CD4-positive, alpha-beta memory T cell (primary cell): ENCODE measurements around the gene CBFA2T3. TPM values are rescaled to one million over a fixed set of nuclear protein-coding genes. Genes with fewer than 3 reads are reported as not detected.

Source experiments
- CTCF ChIA-PET: fragments of 350-600 bp; sonication (Branson Sonifier 250); formaldehyde crosslinking; loops from one replicate; lab custom pipeline; 2021; ENCODE audit warnings: inconsistent platforms; ENCODE audit not compliant: partially characterized antibody; lab: Charles Lee
- POLR2A ChIA-PET: fragments of 350-600 bp; sonication (Branson Sonifier 250); formaldehyde crosslinking; loops from one replicate; lab custom pipeline; 2021; ENCODE audit not compliant: partially characterized antibody; lab: Charles Lee
- DNase-seq, 5 donors: peaks; one replicate each; pipeline versions ENCODE4 v3.0.0 to v3.0.0-alpha.2; 2020 to 2022; ENCODE audit warnings: mixed read lengths in 1 of 5
- H3K27ac ChIP-seq: one replicate; pipeline ENCODE4 v1.7.0; 2013; ENCODE audit warnings: low read depth, low read length
- H3K27me3 ChIP-seq: 2 replicates; pipeline ENCODE4 v1.7.0; 2013; ENCODE audit warnings: mild to moderate bottlenecking, low read length, moderate library complexity; ENCODE audit not compliant: insufficient read depth
- H3K36me3 ChIP-seq: 2 replicates; pipeline ENCODE4 v1.7.0; 2013; ENCODE audit warnings: mild to moderate bottlenecking, low read length, moderate library complexity; ENCODE audit not compliant: insufficient read depth
- H3K4me1 ChIP-seq: 2 replicates; pipeline ENCODE4 v1.7.0; 2013; ENCODE audit warnings: mild to moderate bottlenecking, low read length, moderate library complexity; ENCODE audit not compliant: insufficient read depth
- H3K4me3 ChIP-seq, 2 donors: one replicate each; pipeline ENCODE4 v1.7.0; 2013; ENCODE audit warnings: low read length in 2 of 2, mild to moderate bottlenecking in 1 of 2
- H3K9me3 ChIP-seq, 2 donors: one replicate each; pipeline ENCODE4 v1.7.0; 2013; ENCODE audit warnings: low read length in 2 of 2, control low read depth in 1 of 2; ENCODE audit not compliant: control insufficient read depth in 1 of 2
- H3K27ac Mint-ChIP-seq, 7 donors: one replicate each; pipeline ENCODE4 v1.8.0; 2020 to 2021; ENCODE audit warnings: mixed read lengths in 7 of 7, mild to moderate bottlenecking in 6 of 7, inconsistent platforms in 3 of 7, moderate library complexity in 3 of 7
- H3K27me3 Mint-ChIP-seq, 2 donors: one replicate each; pipeline ENCODE4 v1.8.0; 2020 to 2021; ENCODE audit warnings: mixed read lengths in 2 of 2
- H3K36me3 Mint-ChIP-seq, 2 donors: one replicate each; pipeline ENCODE4 v1.8.0; 2020 to 2021; ENCODE audit warnings: mixed read lengths in 2 of 2, inconsistent platforms in 1 of 2, mild to moderate bottlenecking in 1 of 2
- H3K4me1 Mint-ChIP-seq, 4 donors: one replicate each; pipeline ENCODE4 v1.8.0; 2020 to 2021; ENCODE audit warnings: mixed read lengths in 4 of 4, mild to moderate bottlenecking in 1 of 4
- H3K4me3 Mint-ChIP-seq, 8 donors: one replicate each; pipeline ENCODE4 v1.8.0; 2020 to 2021; ENCODE audit warnings: mixed read lengths in 8 of 8, mild to moderate bottlenecking in 7 of 8, moderate library complexity in 6 of 8, inconsistent platforms in 3 of 8
- H3K9me3 Mint-ChIP-seq, 8 donors: one replicate each; pipeline ENCODE4 v1.8.0; 2020 to 2021; ENCODE audit warnings: mixed read lengths in 8 of 8, mild to moderate bottlenecking in 5 of 8, inconsistent platforms in 3 of 8, moderate library complexity in 1 of 8
- intact Hi-C: fragments of 100-400 bp; cut with micrococcal nuclease; formaldehyde crosslinking; loops from one replicate; pipeline ENCODE4 v1.15.1; 2023
- polyA plus RNA-seq, 2 donors: library from polyadenylated mRNA; unstranded; fragments of 300-500 nt; fragmentation: Illumina TruSeq; gene quantifications; one replicate each; pipeline ENCODE4 v1.2.3, GENCODE V29; 2021
- total RNA-seq, 2 experiments: library from RNA; stranded (reverse); gene quantifications; one replicate each; pipeline ENCODE4 v1.2.3, GENCODE V29; 2021

Gene CBFA2T3
- total and polyA plus RNA-seq, 4 experiments from 2014 or later, result 0.11 to 0.14 TPM; not detected in 2

DNA sequence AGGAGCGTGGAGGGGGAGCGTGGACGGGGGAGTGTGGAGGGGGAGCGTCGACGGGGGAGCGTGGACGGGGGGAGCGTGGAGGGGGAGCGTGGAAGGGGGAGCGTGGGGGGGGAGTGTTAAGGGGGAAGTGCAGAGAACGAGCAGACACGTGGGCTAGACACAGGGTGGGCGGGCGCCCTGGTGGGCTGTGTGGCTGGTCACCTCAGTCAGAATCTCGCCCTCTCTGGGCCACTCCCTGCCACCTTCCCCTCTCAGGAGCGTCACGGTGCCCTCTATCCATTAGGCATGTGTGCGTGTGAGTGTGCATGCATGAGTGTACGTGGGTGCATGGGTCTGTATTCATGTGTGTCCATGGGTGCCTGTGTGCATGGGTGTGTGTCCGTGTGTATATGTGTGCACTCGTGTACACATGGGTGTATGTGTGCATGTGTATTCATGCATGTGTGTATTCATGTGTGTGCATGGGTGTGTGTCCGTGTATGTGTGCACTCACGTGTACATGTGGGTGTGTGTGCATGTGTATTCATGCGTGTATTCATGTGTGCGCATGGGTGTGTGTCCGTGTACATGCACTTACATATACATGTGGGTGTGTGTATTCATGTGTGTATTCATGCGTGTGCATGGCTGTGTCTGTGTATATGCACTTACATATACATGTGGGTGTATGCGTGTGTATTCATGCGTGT, 61.2 kb downstream of the CBFA2T3 start:
- Histone ChIP-seq H3K4me3 (no peak overlapping the region), H3K4me1 (peaks cover 3% of the 10 kb centered on the region), H3K36me3 (no peaks in the 10 kb centered on the region), H3K27me3 (no peaks in the 10 kb centered on the region), H3K27ac (no peak overlapping the region), H3K9me3 (no peaks in the 10 kb centered on the region)
- DNase-seq, result no peak
- Mint-ChIP-seq H3K27ac (no peak overlapping the region), H3K27me3 (peaks cover 2 to 6% of the 10 kb centered on the region in 2 donors), H3K36me3 (no peaks in the 10 kb centered on the region), H3K4me3 (no peak overlapping the region), H3K4me1 (peaks cover 0 to 2% (median under 1%) of the 10 kb centered on the region in 4 donors), H3K9me3 (no peaks in the 10 kb centered on the region)
- ChIA-PET POLR2A (no interaction called here), CTCF (no interaction called here)
- intact Hi-C loops, result no loop called here

DNA sequence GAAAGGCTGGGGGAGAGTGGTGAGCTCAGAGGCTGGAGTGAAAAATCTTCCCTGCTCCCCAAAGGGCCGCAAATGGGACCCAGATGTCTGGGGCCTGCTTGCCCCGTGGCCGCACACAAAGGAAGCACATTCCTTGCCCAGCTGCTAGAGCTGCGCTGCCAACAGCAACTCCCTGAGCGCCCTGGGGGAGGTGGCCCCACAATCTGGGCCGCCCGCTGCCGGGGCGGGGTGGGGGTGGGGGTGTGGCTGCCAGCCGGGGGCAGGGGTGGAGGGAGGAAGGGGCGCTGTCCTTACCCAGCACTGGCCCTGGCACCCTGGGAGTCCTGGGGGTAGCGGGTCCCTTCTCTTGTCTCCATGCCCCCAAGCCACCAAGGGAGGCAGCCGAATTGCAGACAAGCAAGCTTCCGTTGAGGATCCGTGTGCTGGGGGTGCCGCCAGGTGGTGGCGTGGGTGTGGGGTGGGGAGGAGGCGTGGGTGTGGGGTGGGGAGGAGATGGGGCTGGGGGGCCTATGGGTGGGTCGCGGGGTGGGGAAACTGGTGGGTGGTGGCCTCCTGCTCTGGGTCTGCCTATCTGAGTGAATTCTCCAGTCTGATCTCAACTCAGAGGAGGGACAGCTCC, 62.1 kb downstream of the CBFA2T3 start:
- H3K4me1 ChIP-seq, result no peaks in the 10 kb centered on the region
- H3K36me3 Mint-ChIP-seq, result no peaks in the 10 kb centered on the region
- no peak for DNase-seq
- H3K36me3 ChIP-seq, result no peaks in the 10 kb centered on the region
- POLR2A ChIA-PET, result no interaction called here
- H3K4me3 Mint-ChIP-seq, result no peak overlapping the region
- peaks cover 0 to 2% (median 0%) of the 10 kb centered on the region in 4 donors for H3K4me1 Mint-ChIP-seq
- H3K27ac Mint-ChIP-seq, result no peak overlapping the region
- H3K4me3 ChIP-seq, result no peak overlapping the region
- H3K27me3 Mint-ChIP-seq, result peaks cover 2 to 6% of the 10 kb centered on the region in 2 donors
- CTCF ChIA-PET, result no interaction called here
- no peaks in the 10 kb centered on the region for H3K9me3 ChIP-seq
- no peaks in the 10 kb centered on the region for H3K9me3 Mint-ChIP-seq
- H3K27me3 ChIP-seq, result no peaks in the 10 kb centered on the region
- intact Hi-C loops, result no loop called here
- no peak overlapping the region for H3K27ac ChIP-seq

DNA sequence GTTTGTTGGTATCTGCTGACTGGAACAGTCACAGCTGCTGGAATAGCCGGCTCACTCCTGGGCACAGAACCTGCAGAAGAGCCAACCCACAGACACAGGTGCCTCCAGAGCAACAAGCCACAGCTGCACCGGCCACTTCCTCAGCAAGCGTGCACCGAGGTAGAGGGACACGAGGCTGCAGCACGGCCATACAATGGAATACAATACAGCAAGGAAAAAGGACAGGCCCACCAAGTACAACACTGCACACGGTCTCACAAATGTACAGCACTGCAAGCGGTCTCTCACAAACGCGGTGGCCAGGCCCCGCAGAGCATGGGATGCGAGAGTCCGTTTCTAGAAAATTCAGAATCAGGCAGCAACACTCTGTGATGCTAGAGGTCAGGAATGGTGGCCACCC, 63.1 kb downstream of the CBFA2T3 start:
- no peaks in the 10 kb centered on the region for H3K9me3 ChIP-seq
- H3K27ac Mint-ChIP-seq, result no peak overlapping the region
- H3K27me3 ChIP-seq, result no peaks in the 10 kb centered on the region
- H3K36me3 Mint-ChIP-seq, result no peaks in the 10 kb centered on the region
- POLR2A ChIA-PET, result no interaction called here
- H3K4me3 Mint-ChIP-seq, result peak overlapping the region in 1 of 8 donors; percentile 22
- peaks cover 0 to 2% (median 0%) of the 10 kb centered on the region in 4 donors for H3K4me1 Mint-ChIP-seq
- no peaks in the 10 kb centered on the region for H3K4me1 ChIP-seq
- H3K27ac ChIP-seq, result no peak overlapping the region
- intact Hi-C loops, result no loop called here
- no peak for DNase-seq
- H3K27me3 Mint-ChIP-seq, result peaks cover 2 to 6% of the 10 kb centered on the region in 2 donors
- H3K36me3 ChIP-seq, result no peaks in the 10 kb centered on the region
- no peaks in the 10 kb centered on the region for H3K9me3 Mint-ChIP-seq
- CTCF ChIA-PET, result no interaction called here
- no peak overlapping the region for H3K4me3 ChIP-seq

DNA sequence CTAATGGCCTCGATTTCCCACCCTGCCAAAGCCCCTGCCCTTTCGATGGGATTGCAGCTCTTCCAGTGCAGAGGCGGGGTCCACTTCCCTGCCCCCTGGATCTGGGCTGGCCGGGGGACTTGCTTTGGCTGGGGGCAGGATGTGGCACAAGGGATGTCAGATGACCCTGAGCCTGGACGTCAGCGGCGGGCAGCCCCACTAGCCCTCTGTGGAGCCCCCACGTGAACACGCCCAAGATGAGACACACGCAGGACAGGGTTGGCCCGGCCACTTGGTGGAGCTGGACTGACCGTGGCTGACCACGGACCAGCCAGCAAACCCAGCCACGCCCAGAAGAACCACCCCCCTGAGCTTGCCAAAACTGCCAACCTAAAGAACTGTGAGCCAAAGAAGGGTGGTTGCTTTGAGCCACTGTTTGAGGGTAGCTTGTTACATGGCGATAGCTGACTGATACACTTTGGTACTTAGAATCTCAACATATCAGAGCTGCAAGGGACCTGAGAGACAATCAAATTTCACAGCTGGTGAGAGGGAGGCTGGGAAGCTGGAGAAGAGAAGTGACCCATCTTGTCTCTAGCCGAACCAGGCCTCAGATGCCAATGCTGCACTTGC, 63.9 kb downstream of the CBFA2T3 start:
- POLR2A ChIA-PET, result no interaction called here
- no peaks in the 10 kb centered on the region for H3K36me3 ChIP-seq
- no peaks in the 10 kb centered on the region for H3K9me3 ChIP-seq
- H3K4me1 ChIP-seq, result no peaks in the 10 kb centered on the region
- no peak overlapping the region for H3K27ac ChIP-seq
- no peak overlapping the region for H3K4me3 ChIP-seq
- H3K4me1 Mint-ChIP-seq, result peaks cover 0 to 2% (median 0%) of the 10 kb centered on the region in 4 donors
- no peak overlapping the region for H3K27ac Mint-ChIP-seq
- no peak overlapping the region for H3K4me3 Mint-ChIP-seq
- intact Hi-C loops, result no loop called here
- peaks cover 2 to 6% of the 10 kb centered on the region in 2 donors for H3K27me3 Mint-ChIP-seq
- H3K9me3 Mint-ChIP-seq, result no peaks in the 10 kb centered on the region
- no peaks in the 10 kb centered on the region for H3K27me3 ChIP-seq
- CTCF ChIA-PET, result no interaction called here
- no peak for DNase-seq
- H3K36me3 Mint-ChIP-seq, result no peaks in the 10 kb centered on the region

DNA sequence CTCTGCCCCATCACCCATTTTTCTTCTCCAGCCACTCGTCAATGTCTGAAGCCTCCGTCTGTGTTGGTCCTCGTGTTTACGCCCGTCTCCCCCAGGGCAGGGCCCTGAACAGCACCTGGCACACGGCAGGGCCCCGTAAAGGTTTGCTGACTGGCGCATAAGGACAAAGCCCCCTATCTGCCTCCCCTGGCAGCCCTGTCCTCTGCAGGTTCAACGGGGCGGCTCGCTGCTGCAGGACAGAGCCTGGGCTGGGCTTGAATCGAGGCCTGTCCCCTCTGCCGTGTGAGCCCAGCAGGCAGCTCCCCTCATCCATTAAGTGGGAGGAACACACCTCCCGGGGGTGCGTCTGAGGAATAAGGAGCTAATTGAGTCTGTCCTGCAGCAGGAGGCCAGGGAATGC, 64.5 kb downstream of the CBFA2T3 start:
- CTCF ChIA-PET, result no interaction called here
- no peaks in the 10 kb centered on the region for H3K36me3 Mint-ChIP-seq
- no peak overlapping the region for H3K4me3 Mint-ChIP-seq

DNA sequence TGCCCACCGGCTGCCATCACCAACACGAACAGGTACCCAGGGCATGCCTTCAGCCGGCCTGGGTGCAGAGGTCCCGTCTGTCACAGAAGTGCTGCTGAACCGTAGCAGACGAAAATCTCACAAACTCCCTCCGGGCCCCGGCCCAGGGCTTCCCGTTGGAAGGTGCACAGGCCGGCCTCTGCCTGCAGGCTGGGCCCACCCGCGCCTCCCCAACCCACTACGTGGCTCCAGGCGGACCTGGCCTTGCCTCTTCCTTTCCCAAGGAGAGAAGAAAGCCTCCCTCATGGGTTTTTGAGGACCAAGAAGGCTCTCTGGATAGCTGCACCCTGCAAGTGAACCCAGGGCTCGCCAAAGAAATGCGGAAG, 65.1 kb downstream of the CBFA2T3 start:
- DNase-seq, result no peak
- Histone ChIP-seq H3K36me3 (no peaks in the 10 kb centered on the region), H3K9me3 (no peaks in the 10 kb centered on the region), H3K4me3 (no peak overlapping the region), H3K27ac (no peak overlapping the region), H3K27me3 (no peaks in the 10 kb centered on the region), H3K4me1 (no peaks in the 10 kb centered on the region)
- Mint-ChIP-seq H3K27ac (no peak overlapping the region), H3K4me1 (peaks cover 0 to 2% (median 0%) of the 10 kb centered on the region in 4 donors), H3K4me3 (no peak overlapping the region), H3K36me3 (no peaks in the 10 kb centered on the region), H3K9me3 (no peaks in the 10 kb centered on the region), H3K27me3 (peaks cover 2 to 6% of the 10 kb centered on the region in 2 donors)
- CTCF ChIA-PET, result no interaction called here
- POLR2A ChIA-PET, result no interaction called here
- intact Hi-C loops, result no loop called here

More for the DNA sequence above, 64.5 kb downstream of the CBFA2T3 start:
- Histone ChIP-seq H3K27me3 (no peaks in the 10 kb centered on the region), H3K36me3 (no peaks in the 10 kb centered on the region), H3K9me3 (no peaks in the 10 kb centered on the region), H3K4me3 (no peak overlapping the region), H3K27ac (no peak overlapping the region), H3K4me1 (no peaks in the 10 kb centered on the region)
- Mint-ChIP-seq H3K27ac (no peak overlapping the region), H3K4me1 (peaks cover 0 to 2% (median 0%) of the 10 kb centered on the region in 4 donors), H3K27me3 (peaks cover 2 to 6% of the 10 kb centered on the region in 2 donors), H3K9me3 (no peaks in the 10 kb centered on the region)
- DNase-seq, result no peak
- POLR2A ChIA-PET, result no interaction called here
- intact Hi-C loops, result no loop called here

DNA sequence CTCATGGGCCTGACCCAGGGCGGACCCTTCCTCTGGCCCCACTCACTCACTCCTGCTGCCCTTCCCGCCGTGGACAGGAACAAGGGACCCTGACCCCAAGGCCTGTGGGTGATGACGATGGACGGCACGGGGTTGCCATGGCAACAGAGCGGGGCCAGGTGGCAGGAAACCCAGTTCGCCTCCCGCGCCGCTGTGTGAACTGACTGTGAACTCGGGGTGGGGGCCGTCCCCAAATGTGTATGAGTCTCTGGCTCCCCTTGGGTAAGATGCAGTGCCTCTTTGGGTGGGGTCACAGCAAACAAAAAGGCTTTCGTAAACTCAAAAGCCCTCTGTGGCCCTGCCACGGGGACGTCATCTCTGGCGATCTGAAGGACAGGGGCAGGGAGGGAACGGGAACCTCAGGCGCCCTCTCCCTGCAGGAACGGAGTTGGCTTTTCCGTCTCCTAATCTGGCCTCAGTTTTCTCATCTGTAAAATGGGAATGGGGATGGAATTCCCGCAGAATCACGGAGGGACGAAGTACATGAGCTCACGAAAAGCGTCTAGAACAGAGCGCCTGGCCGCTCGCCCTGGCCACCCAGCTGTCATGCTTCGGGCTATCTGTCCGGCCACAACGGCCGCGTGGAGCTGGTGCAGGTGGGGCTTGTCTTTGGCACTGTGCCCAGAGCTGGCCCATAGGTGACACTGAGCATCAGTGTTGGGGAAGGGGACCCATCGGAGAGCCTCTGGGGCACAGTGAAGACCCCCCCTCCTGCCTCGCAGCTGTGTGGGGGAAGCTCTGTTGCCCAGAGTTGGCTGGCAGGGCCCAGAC, 65.7 kb downstream of the CBFA2T3 start:
- H3K27ac ChIP-seq, result no peak overlapping the region
- H3K27me3 ChIP-seq, result no peaks in the 10 kb centered on the region
- no peaks in the 10 kb centered on the region for H3K36me3 ChIP-seq
- H3K4me3 Mint-ChIP-seq, result no peak overlapping the region
- no peak overlapping the region for H3K4me3 ChIP-seq
- H3K9me3 ChIP-seq, result no peaks in the 10 kb centered on the region
- no peak for DNase-seq
- CTCF ChIA-PET, result no interaction called here
- POLR2A ChIA-PET, result no interaction called here
- no peaks in the 10 kb centered on the region for H3K4me1 ChIP-seq
- H3K36me3 Mint-ChIP-seq, result no peaks in the 10 kb centered on the region
- no peak overlapping the region for H3K27ac Mint-ChIP-seq
- peaks cover 2 to 6% of the 10 kb centered on the region in 2 donors for H3K27me3 Mint-ChIP-seq
- intact Hi-C loops, result no loop called here
- no peaks in the 10 kb centered on the region for H3K9me3 Mint-ChIP-seq
- H3K4me1 Mint-ChIP-seq, result peaks cover 0 to 2% (median 0%) of the 10 kb centered on the region in 4 donors
